ENCODE measurements around the gene CYTH2. TPM values are rescaled to one million over a fixed set of nuclear protein-coding genes. Genes with fewer than 3 reads are reported as not detected.

CYTH2 gene
- total RNA-seq, 1 experiment from 2014 or later: 103 TPM

- no CpG with 5 or more reads among the region's 3 CpGs for WGBS (ENCODE audit: extremely low coverage, insufficient read length, low lambda C conversion rate)
- Mint-ChIP-seq H3K4me1 (peaks cover 13 to 17% of the 10 kb centered on the region in 2 experiments), H3K4me3 (peak overlapping the region; percentile 89 to 95), H3K27ac (peak overlapping the region in 2 of 3 experiments; percentile 90 to 99; a peak in 3 of 7 replicates), H3K36me3 (ENCODE audit: insufficient read depth in 1 of 3, low read depth in 3 of 3) (peaks cover 28 to 44% (median 30%) of the 10 kb centered on the region in 3 experiments), H3K9me3 (no peaks in the 10 kb centered on the region; a peak in 1 of 5 replicates), H3K27me3 (ENCODE audit: low read depth) (no peaks in the 10 kb centered on the region)
- no peaks in the 10 kb centered on the region for H4K20me1 ChIP-seq (ENCODE audit: control insufficient read depth, insufficient read depth, insufficient read length)
- H2BK5ac ChIP-seq (ENCODE audit: insufficient read length, low read length): no peak overlapping the region
- H3K9ac ChIP-seq (ENCODE audit: extremely low read depth, insufficient read length, low read length): no peak overlapping the region
- H3K14ac ChIP-seq (ENCODE audit: insufficient read depth, low read length): no peak overlapping the region
- H3K9me3 ChIP-seq (ENCODE audit: control insufficient read depth, low read depth, low read length): no peaks in the 10 kb centered on the region
- H4K5ac ChIP-seq (ENCODE audit: insufficient read length, low read depth, low read length): no peak overlapping the region
- H3K4me1 ChIP-seq (ENCODE audit: insufficient read depth, low read length): peaks cover 2% of the 10 kb centered on the region; the same call in 1 of the 2 replicates
- no peak overlapping the region for H3K4ac ChIP-seq (ENCODE audit: low read depth, low read length)
- H2AK5ac ChIP-seq (ENCODE audit: insufficient read length, low read length): no peak overlapping the region
- H2BK12ac ChIP-seq (ENCODE audit: insufficient read length, low read depth, low read length): no peak overlapping the region
- H3T11ph ChIP-seq (ENCODE audit: low read length): no peak overlapping the region
- H2BK15ac ChIP-seq (ENCODE audit: low read depth, low read length): no peak overlapping the region
- H3K4me2 ChIP-seq (ENCODE audit: insufficient read depth, insufficient read length, low read length): peak overlapping the region; percentile 85
- no peak overlapping the region for H4K91ac ChIP-seq (ENCODE audit: insufficient read length, low read depth, low read length)
- peaks cover 3% of the 10 kb centered on the region for H3K79me1 ChIP-seq (ENCODE audit: insufficient read depth, low read depth, low read length, poor library complexity, severe bottlenecking)
- H2BK120ac ChIP-seq (ENCODE audit: low read depth, low read length, poor library complexity, severe bottlenecking): no peak overlapping the region
- H3K23me2 ChIP-seq (ENCODE audit: insufficient read length, low read depth, low read length, poor library complexity, severe bottlenecking): peaks cover 8% of the 10 kb centered on the region
- no peak overlapping the region for H3K18ac ChIP-seq (ENCODE audit: insufficient read length, low read depth, low read length)
- 0 out of 2 replicates have a peak, but pooled peaks cover 2% of the 10 kb centered on the region for H3K79me2 ChIP-seq (ENCODE audit: insufficient read depth, low read length)
- no peak overlapping the region for H4K8ac ChIP-seq (replicated peaks; ENCODE audit: insufficient read length, low read depth, low read length)
- no peak overlapping the region for H2BK20ac ChIP-seq (ENCODE audit: low read depth, low read length, poor library complexity, severe bottlenecking)
- no peaks in the 10 kb centered on the region for H3K27me3 ChIP-seq (ENCODE audit: insufficient read depth, low read length)
- no peak overlapping the region for H3K56ac ChIP-seq (ENCODE audit: insufficient read length, low read depth, low read length)
- TF ChIP-seq CTCF (conservative IDR thresholded peaks at IDR 0.05): no peak
- H2AFZ ChIP-seq (ENCODE audit: low read length): no peak overlapping the region
- no peak overlapping the region for H3K23ac ChIP-seq (ENCODE audit: insufficient read length, low read depth, low read length)
- H3K27ac ChIP-seq (ENCODE audit: insufficient read length, low read depth, low read length): no peak overlapping the region
- DNase-seq: no peak
These were observed 24.3 kb upstream of the CYTH2 start for GRCh38 chr19:48444936-48445200.
